ENCODE results near the gene PTPRCAP.
A peak's percentile ranks its signal among the peaks of the same experiment; 100 is the strongest.
"Not testable (repeated sequence)": the region's sequence is repeated elsewhere in the genome, so short reads cannot be mapped to it uniquely, and the experiment has no call there.

The PTPRCAP gene

GRCh38 chr11:67409261-67409666 lies 28.2 kb downstream of the PTPRCAP start:
- no peak overlapping the region for H3K4me3 Mint-ChIP-seq
- intact Hi-C loops (cut with micrococcal nuclease): no loop called here
- H3K4me1 Mint-ChIP-seq (ENCODE audit: low read depth): peaks cover 67% of the 10 kb centered on the region
- H3K9me3 Mint-ChIP-seq: no peaks in the 10 kb centered on the region
- peaks cover 38% of the 10 kb centered on the region for H3K27me3 Mint-ChIP-seq
- peak overlapping the region; percentile 47 for H3K27ac Mint-ChIP-seq
- no peaks in the 10 kb centered on the region for H3K36me3 Mint-ChIP-seq (ENCODE audit: low read depth)

DNA sequence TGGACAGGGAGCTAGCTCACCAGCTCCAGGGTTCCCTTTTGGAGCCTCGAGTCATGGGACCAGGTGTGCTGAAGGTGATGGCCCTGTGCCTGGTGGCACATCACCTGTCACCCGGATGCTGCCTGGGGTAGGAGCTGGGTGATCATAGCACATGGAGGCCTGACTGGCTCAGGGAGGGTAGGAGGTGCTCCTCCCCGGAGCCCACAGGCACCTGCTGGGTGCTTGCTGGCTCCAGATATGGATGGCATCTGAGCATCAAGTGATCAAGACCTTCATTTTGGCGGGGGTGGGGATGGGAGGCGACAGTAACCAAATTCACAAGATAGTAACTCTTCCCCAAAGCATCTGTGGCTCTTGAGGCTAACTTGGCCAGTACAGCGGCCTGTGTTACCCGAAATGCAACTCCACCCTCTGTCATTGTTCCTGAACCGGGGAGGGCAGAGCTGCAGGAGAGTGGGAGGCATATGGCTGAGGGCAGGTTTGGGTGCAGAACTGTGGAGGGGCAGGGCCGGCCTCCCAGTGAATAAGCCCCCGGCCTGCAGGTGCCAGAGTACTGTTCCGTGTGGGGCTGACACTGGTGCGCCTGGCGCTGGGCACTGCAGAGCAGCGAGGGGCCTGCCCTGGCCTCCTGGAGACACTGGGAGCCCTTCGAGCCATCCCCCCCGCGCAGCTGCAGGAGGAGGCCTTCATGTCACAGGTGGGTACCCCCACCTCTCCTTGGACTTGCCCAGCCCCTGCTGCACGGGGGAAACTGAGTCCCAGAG lies 28.9 kb downstream of the PTPRCAP start:
- Mint-ChIP-seq H3K4me3 (no peak overlapping the region), H3K27ac (peak overlapping the region; percentile 47), H3K36me3 (ENCODE audit: low read depth) (no peaks in the 10 kb centered on the region), H3K9me3 (no peaks in the 10 kb centered on the region), H3K4me1 (ENCODE audit: low read depth) (peaks cover 73% of the 10 kb centered on the region), H3K27me3 (peaks cover 31% of the 10 kb centered on the region)
- intact Hi-C loops (cut with micrococcal nuclease): no loop called here

DNA sequence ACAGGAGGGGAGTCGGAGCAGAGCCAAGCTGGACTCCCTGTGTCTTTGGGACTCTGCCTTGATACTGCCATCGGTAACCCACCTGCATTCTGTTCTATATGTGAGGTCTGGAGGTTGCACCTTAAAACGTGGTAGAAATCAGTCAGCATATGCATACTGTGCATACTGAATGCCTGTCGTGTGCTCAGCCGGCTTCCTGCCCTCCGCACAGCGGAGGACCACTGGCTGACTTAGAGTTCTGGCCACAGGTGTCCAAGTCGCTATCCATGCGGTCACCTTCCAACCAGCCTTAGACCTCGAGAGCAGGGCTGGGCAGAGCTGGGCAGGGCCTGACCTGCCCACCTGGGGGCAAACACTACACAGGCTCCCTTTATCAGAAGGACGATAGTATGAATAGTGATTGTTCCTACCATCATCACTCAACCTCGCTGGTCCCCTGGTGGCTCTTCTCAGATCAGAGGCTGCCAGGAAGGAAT lies 29.8 kb downstream of the PTPRCAP start:
- Mint-ChIP-seq H3K27ac (peak overlapping the region; percentile 71), H3K9me3 (no peaks in the 10 kb centered on the region), H3K4me1 (ENCODE audit: low read depth) (peaks cover 73% of the 10 kb centered on the region), H3K4me3 (no peak overlapping the region), H3K36me3 (ENCODE audit: low read depth) (no peaks in the 10 kb centered on the region), H3K27me3 (peaks cover 22% of the 10 kb centered on the region)
- intact Hi-C loops (cut with micrococcal nuclease): no loop called here

- intact Hi-C loops (cut with micrococcal nuclease): no loop called here
- Mint-ChIP-seq H3K27me3 (peaks cover 16% of the 10 kb centered on the region), H3K4me1 (ENCODE audit: low read depth) (peaks cover 72% of the 10 kb centered on the region), H3K36me3 (ENCODE audit: low read depth) (no peaks in the 10 kb centered on the region), H3K9me3 (no peaks in the 10 kb centered on the region), H3K4me3 (no peak overlapping the region), H3K27ac (peak overlapping the region; percentile 71)
Measured at GRCh38 chr11:67406969-67407687, 30.4 kb downstream of the PTPRCAP start.

- intact Hi-C loops (cut with micrococcal nuclease): no loop called here
- Mint-ChIP-seq H3K36me3 (ENCODE audit: low read depth) (no peaks in the 10 kb centered on the region), H3K27me3 (peaks cover 10% of the 10 kb centered on the region), H3K27ac (peak overlapping the region; percentile 71), H3K4me1 (ENCODE audit: low read depth) (peaks cover 75% of the 10 kb centered on the region), H3K9me3 (no peaks in the 10 kb centered on the region), H3K4me3 (no peak overlapping the region)
Measured at GRCh38 chr11:67406420-67406968, 31.0 kb downstream of the PTPRCAP start.

GRCh38 chr11:67405688-67406339 lies 31.7 kb downstream of the PTPRCAP start:
- peaks cover 3% of the 10 kb centered on the region for H3K27me3 Mint-ChIP-seq
- peak overlapping the region; percentile 82 for H3K27ac Mint-ChIP-seq
- peaks cover under 1% of the 10 kb centered on the region for H3K36me3 Mint-ChIP-seq (ENCODE audit: low read depth)
- H3K9me3 Mint-ChIP-seq: no peaks in the 10 kb centered on the region
- H3K4me1 Mint-ChIP-seq (ENCODE audit: low read depth): peaks cover 76% of the 10 kb centered on the region
- intact Hi-C loops (cut with micrococcal nuclease): no loop called here
- H3K4me3 Mint-ChIP-seq: no peak overlapping the region

DNA sequence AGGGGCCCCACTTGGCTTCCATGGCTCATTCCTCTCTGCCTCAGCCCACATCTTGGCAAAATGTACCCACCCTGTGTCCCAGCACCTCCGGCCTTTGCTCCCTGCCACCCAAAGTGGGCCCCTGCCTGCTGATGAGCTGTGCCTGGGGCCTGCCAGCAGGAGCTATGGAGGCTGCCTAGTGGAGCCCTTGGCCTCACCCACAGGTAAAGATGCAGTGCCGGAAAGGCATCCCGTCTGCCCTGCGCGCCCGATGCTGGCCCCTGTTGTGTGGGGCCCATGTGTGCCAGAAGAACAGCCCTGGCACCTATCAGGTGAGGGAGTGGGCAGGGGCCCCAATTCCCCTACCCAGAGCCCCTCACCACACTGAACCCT lies 32.3 kb downstream of the PTPRCAP start:
- H3K36me3 Mint-ChIP-seq (ENCODE audit: low read depth): peaks cover 7% of the 10 kb centered on the region
- peaks cover 83% of the 10 kb centered on the region for H3K4me1 Mint-ChIP-seq (ENCODE audit: low read depth)
- peak overlapping the region; percentile 82 for H3K27ac Mint-ChIP-seq
- no peaks in the 10 kb centered on the region for H3K9me3 Mint-ChIP-seq
- intact Hi-C loops (cut with micrococcal nuclease): no loop called here
- no peak overlapping the region for H3K4me3 Mint-ChIP-seq
- H3K27me3 Mint-ChIP-seq: no peaks in the 10 kb centered on the region

- Mint-ChIP-seq H3K9me3 (no peaks in the 10 kb centered on the region), H3K27me3 (no peaks in the 10 kb centered on the region), H3K36me3 (ENCODE audit: low read depth) (peaks cover 12% of the 10 kb centered on the region), H3K27ac (peak overlapping the region; percentile 82), H3K4me3 (peak overlapping the region; percentile 72), H3K4me1 (ENCODE audit: low read depth) (peaks cover 84% of the 10 kb centered on the region)
- intact Hi-C loops (cut with micrococcal nuclease): no loop called here
Measured at GRCh38 chr11:67404515-67405195, 32.8 kb downstream of the PTPRCAP start.

DNA sequence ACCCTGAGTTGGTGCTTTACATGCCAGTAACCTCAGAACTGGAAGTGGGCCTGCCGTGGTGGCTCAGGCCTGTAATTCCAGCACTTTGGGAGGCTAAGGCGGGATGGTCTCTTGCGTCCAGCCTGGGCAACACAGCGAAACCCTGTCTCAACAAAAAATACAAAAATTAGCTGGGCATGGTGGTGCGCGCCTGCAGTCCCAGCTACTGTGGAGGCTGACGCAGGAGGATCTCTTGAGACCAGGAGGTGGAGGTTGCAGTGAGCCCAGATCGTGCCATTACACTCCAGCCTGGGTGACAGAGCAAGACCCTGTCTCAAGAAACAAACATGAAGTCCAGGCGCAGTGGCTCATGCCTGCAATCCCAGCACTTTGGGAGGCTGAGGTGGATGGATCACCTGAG lies 34.4 kb downstream of the PTPRCAP start:
- Mint-ChIP-seq H3K27ac (peak overlapping the region; percentile 82), H3K4me3 (peak overlapping the region; percentile 72)

GRCh38 chr11:67402192-67402839 lies 35.2 kb downstream of the PTPRCAP start:
- intact Hi-C loops (cut with micrococcal nuclease): loop anchor here (2.0 kb wide), 1 partner anchor 18 kb away; no protein-coding TSS in a partner anchor
- Mint-ChIP-seq H3K4me3 (peak overlapping the region; percentile 50), H3K36me3 (ENCODE audit: low read depth) (peaks cover 35% of the 10 kb centered on the region), H3K27ac (peak overlapping the region; percentile 82), H3K4me1 (ENCODE audit: low read depth) (peaks cover 87% of the 10 kb centered on the region)
- H3K27me3 Mint-ChIP-seq, H3K9me3 Mint-ChIP-seq: not testable (repeated sequence)

More for the DNA sequence above, 34.4 kb downstream of the PTPRCAP start:
- H3K36me3 Mint-ChIP-seq (ENCODE audit: low read depth): peaks cover 28% of the 10 kb centered on the region
- not testable (repeated sequence) for H3K27me3 Mint-ChIP-seq, H3K9me3 Mint-ChIP-seq
- intact Hi-C loops (cut with micrococcal nuclease): loop anchor here (2.0 kb wide), 1 partner anchor 18 kb away; no protein-coding TSS in a partner anchor
- peaks cover 87% of the 10 kb centered on the region for H3K4me1 Mint-ChIP-seq (ENCODE audit: low read depth)

DNA sequence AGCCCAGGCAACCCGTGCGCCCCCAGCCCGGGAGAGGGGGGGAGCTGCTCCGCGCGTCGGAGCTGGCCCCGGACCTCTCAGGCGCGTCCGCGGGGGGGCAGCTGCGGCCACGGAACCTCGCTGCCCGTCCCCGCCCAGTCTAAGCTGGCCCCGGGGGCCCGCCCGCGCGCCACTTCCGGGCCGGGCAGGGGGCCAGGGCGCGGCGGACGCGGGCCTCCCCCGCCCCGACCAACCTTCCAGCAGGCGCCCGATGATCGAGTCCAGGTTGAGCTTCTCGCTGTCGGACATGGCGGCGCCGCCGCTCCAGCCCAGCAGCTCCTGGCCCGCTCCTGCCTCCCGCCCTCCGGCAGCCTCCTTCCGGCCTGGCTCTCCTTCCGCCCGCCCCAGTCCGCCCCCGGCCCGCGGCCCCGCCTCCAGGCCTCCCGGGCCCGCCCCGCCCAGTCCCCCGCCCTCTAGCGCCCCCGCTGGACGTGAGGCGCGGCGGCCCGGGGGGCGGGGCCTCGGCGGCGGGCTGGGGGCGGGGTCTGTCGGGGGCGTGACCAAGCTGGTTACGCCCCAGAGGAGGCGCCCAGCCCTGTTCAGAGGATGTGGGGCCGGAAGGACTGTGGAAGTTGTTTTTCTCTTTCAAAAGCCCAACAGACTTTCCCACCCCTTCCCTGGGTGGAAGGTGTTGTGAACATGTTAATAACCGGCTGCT lies 35.8 kb downstream of the PTPRCAP start, which contains the start of gene PPP1CA:
TSS of gene PPP1CA (minus strand) at position 364 of the 697 bp plus-strand sequence. CDS start at position 288, 76 bp downstream.
- Mint-ChIP-seq H3K4me1 (ENCODE audit: low read depth) (peaks cover 87% of the 10 kb centered on the region), H3K9me3 (no peaks in the 10 kb centered on the region), H3K4me3 (peak within 1 kb of the TSS; percentile 80), H3K27me3 (no peaks in the 10 kb centered on the region), H3K27ac (peak within 1 kb of the TSS; percentile 82), H3K36me3 (ENCODE audit: low read depth) (peaks cover 42% of the 10 kb centered on the region)
- intact Hi-C loops (cut with micrococcal nuclease): loop anchor here (1.0 to 2.0 kb wide), 3 partner anchors 19 to 107 kb away; partner anchors contain the start of genes CDK2AP2 and TMEM134

DNA sequence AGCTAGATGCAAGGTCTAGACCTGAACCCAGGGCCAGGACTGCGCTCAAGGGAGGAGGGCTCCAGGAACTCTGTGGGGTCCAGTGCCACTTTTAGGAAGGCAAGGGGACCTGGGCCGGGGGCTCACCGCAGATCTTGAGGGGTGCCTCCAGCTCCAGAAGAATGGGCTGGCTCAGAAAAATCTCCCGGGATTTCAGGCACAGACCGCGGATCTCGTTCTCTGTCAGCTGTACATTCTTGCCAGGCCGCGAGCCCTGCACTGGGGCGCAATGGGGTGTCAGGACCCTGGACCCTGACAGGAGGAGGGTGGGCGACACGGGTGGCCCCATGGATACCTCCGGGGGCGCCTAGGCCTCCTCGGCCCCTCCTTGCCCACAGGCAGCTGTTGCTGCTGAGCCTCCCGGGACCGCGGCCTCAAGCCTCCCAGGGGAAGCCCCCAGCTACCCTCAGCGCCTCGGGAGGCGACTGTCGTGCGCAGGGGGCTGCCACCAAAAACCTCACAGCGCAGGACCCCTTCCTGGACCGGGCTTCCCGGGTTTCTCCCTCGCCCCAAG lies 36.5 kb downstream of the PTPRCAP start:
- Mint-ChIP-seq H3K4me3 (peak overlapping the region; percentile 80), H3K27me3 (no peaks in the 10 kb centered on the region), H3K9me3 (no peaks in the 10 kb centered on the region), H3K4me1 (ENCODE audit: low read depth) (peaks cover 87% of the 10 kb centered on the region), H3K36me3 (ENCODE audit: low read depth) (peaks cover 48% of the 10 kb centered on the region), H3K27ac (peak overlapping the region; percentile 82)
- intact Hi-C loops (cut with micrococcal nuclease): loop anchor here (1.0 to 2.0 kb wide), 2 partner anchors 68 to 107 kb away; partner anchors contain the start of genes CDK2AP2 and TMEM134

All from dendritic cell treated with granulocyte-macrophage colony-stimulating factor and Interleukin-4, amounts not matched to agents 40 ng/mL and 50 ng/mL, for 4 days (primary cell).